Uterus (tissue), 4 donors: ENCODE results near the gene LRSAM1. TPM values are rescaled to one million over a fixed set of nuclear protein-coding genes. Genes with fewer than 3 reads are reported as not detected.

Experiments
- DNase-seq, 2 donors: peaks; one replicate each; pipeline ENCODE4 v3.0.0-alpha.2; 2019 to 2020
- H3K27ac ChIP-seq, 2 donors: fragments of 200-600 bp; sonication (generic); 1 replicate in 1 of 2; 2 replicates in 1 of 2; pipeline ENCODE4 v1.5.1; 2016 to 2018
- H3K27me3 ChIP-seq, 2 donors: fragments of 200-600 bp; sonication (generic); one replicate each; pipeline ENCODE4 v1.5.1; 2018 to 2019; ENCODE audit warnings: control low read depth in 1 of 2
- H3K36me3 ChIP-seq, 2 donors: fragments of 200-600 bp; sonication (generic); one replicate each; pipeline ENCODE4 v1.5.1; 2019; ENCODE audit warnings: control low read depth in 1 of 2
- H3K4me1 ChIP-seq, 2 donors: fragments of 200-600 bp; sonication (generic); one replicate each; pipeline ENCODE4 v1.5.1; 2018 to 2019; ENCODE audit warnings: control low read depth in 1 of 2
- H3K4me3 ChIP-seq, 2 donors: fragments of 200-600 bp; sonication (generic); 1 replicate in 1 of 2; 2 replicates in 1 of 2; pipeline ENCODE4 v1.5.1; 2018 to 2019; ENCODE audit warnings: mild to moderate bottlenecking in 1 of 2
- H3K9me3 ChIP-seq, 2 donors: fragments of 200-600 bp; sonication (generic); one replicate each; pipeline ENCODE4 v1.5.1; 2019; ENCODE audit warnings: control low read depth in 1 of 2
- CTCF ChIP-seq, 4 experiments: fragments of 200-600 bp in 2 of 4; fragments of 450-650 bp in 2 of 4; sonication (generic) in 2 of 4; IDR thresholded peaks; one replicate each; pipeline ENCODE4 v1.5.1; 2016 to 2019; ENCODE audit warnings: antibody characterized with exemption in 4 of 4, mild to moderate bottlenecking in 2 of 4, moderate library complexity in 1 of 4
- POLR2A ChIP-seq, 2 donors: fragments of 450-650 bp; IDR thresholded peaks; one replicate each; pipeline ENCODE4 v1.6.1; 2016; ENCODE audit warnings: antibody characterized with exemption in 2 of 2, mild to moderate bottlenecking in 1 of 2, moderate library complexity in 1 of 2
- intact Hi-C: fragments of 100-400 bp; cut with DNase I; formaldehyde crosslinking; loops from one replicate; pipeline ENCODE4 v1.15.1; 2023; ENCODE audit warnings: low total_unique reads
- total RNA-seq, 4 donors: library from RNA; depleted of rRNA in 3 of 4; stranded (reverse); fragments of >200 nt in 3 of 4; gene quantifications; one replicate each; pipeline versions ENCODE4 v1.1.0 to v1.2.4, GENCODE V29; 2014 to 2023
- donor health status: DM: yes; HTN: yes; CAD: no.

LRSAM1 gene
- total RNA-seq, 4 donors from 2014 or later = 6.5 to 25.9 (median 11.3) TPM

GRCh38 chr9:127497656-127498290 lies 46.5 kb downstream of the LRSAM1 start:
- Histone ChIP-seq H3K27ac (no peak overlapping the region), H3K4me1 (peaks cover 0 to 4% of the 10 kb centered on the region in 2 donors), H3K4me3 (no peak overlapping the region), H3K27me3 (no peaks in the 10 kb centered on the region), H3K36me3 (no peaks in the 10 kb centered on the region), H3K9me3 (no peaks in the 10 kb centered on the region)
- TF ChIP-seq POLR2A (IDR thresholded peaks at IDR 0.05) = no peak
- no peak for TF ChIP-seq CTCF (IDR thresholded peaks at IDR 0.05)
- intact Hi-C loops = no loop called here
- no peak for DNase-seq

GRCh38 chr9:127498298-127498697 lies 47.0 kb downstream of the LRSAM1 start:
- intact Hi-C loops = no loop called here
- DNase-seq = no peak
- TF ChIP-seq POLR2A (IDR thresholded peaks at IDR 0.05) = no peak
- TF ChIP-seq CTCF (IDR thresholded peaks at IDR 0.05) = no peak
- Histone ChIP-seq H3K27me3 (no peaks in the 10 kb centered on the region), H3K4me3 (no peak overlapping the region), H3K36me3 (no peaks in the 10 kb centered on the region), H3K27ac (no peak overlapping the region), H3K9me3 (no peaks in the 10 kb centered on the region), H3K4me1 (peaks cover 0 to 4% of the 10 kb centered on the region in 2 donors)

- H3K27me3 ChIP-seq = no peaks in the 10 kb centered on the region
- H3K4me3 ChIP-seq = no peak overlapping the region
- DNase-seq = no peak
- no peak overlapping the region for H3K27ac ChIP-seq
- H3K36me3 ChIP-seq = no peaks in the 10 kb centered on the region
- intact Hi-C loops = loop anchor here (10.0 kb wide), 1 partner anchor 424 kb away; no protein-coding TSS in a partner anchor
- H3K4me1 ChIP-seq = peaks cover 0 to 2% of the 10 kb centered on the region in 2 donors
- TF ChIP-seq POLR2A (IDR thresholded peaks at IDR 0.05) = no peak
- no peak for TF ChIP-seq CTCF (IDR thresholded peaks at IDR 0.05)
- no peaks in the 10 kb centered on the region for H3K9me3 ChIP-seq
Observed at GRCh38 chr9:127500399-127500798, 49.1 kb downstream of the LRSAM1 start.

- no peaks in the 10 kb centered on the region for H3K9me3 ChIP-seq
- TF ChIP-seq POLR2A (IDR thresholded peaks at IDR 0.05) (no peak), CTCF (IDR thresholded peaks at IDR 0.05) (no peak)
- H3K4me1 ChIP-seq = no peaks in the 10 kb centered on the region
- no peaks in the 10 kb centered on the region for H3K36me3 ChIP-seq
- no peak overlapping the region for H3K27ac ChIP-seq
- no peaks in the 10 kb centered on the region for H3K27me3 ChIP-seq
- intact Hi-C loops = loop anchor here (10.0 kb wide), 1 partner anchor 424 kb away; no protein-coding TSS in a partner anchor
- no peak for DNase-seq
- H3K4me3 ChIP-seq = no peak overlapping the region
Observed at GRCh38 chr9:127500862-127501261, 49.6 kb downstream of the LRSAM1 start.

GRCh38 chr9:127501821-127502343 lies 50.6 kb downstream of the LRSAM1 start:
- H3K9me3 ChIP-seq = no peaks in the 10 kb centered on the region
- no peak overlapping the region for H3K4me3 ChIP-seq
- no peaks in the 10 kb centered on the region for H3K4me1 ChIP-seq
- TF ChIP-seq POLR2A (IDR thresholded peaks at IDR 0.05) (no peak), CTCF (IDR thresholded peaks at IDR 0.05) (no peak)
- intact Hi-C loops = loop anchor here (10.0 kb wide), 1 partner anchor 423 kb away; no protein-coding TSS in a partner anchor
- H3K27ac ChIP-seq = no peak overlapping the region
- H3K36me3 ChIP-seq = no peaks in the 10 kb centered on the region
- DNase-seq = no peak
- no peaks in the 10 kb centered on the region for H3K27me3 ChIP-seq
